Activated naive CD8-positive, alpha-beta T cell treated with anti-CD3 and anti-CD28 coated beads, Interleukin-2, amount 10 ng/mL, durations not matched to agents 7 days and 5 days (primary cell): ENCODE data around the gene HES4. TPM values are rescaled to one million over a fixed set of nuclear protein-coding genes. Genes with fewer than 3 reads are reported as not detected.

Experiments
- ATAC-seq: fragments of 150-1000 bp; cut with Tn5 transposase; one replicate; pipeline ENCODE4 v1.10.0; 2021; ENCODE audit warnings: low read depth, moderate library complexity
- POLR2A ChIA-PET: fragments of 350-600 bp; sonication (Branson Sonifier 250); formaldehyde crosslinking; loops from one replicate; lab custom pipeline; 2021; ENCODE audit warnings: antibody characterized with exemption; lab: Charles Lee
- DNase-seq: peaks from one replicate; pipeline ENCODE4 v3.0.0; 2021
- H3K27ac Mint-ChIP-seq: one replicate; pipeline ENCODE4 v1.8.0; 2022; ENCODE audit warnings: mild to moderate bottlenecking, mixed read lengths
- H3K27me3 Mint-ChIP-seq: one replicate; pipeline ENCODE4 v1.8.0; 2022; ENCODE audit warnings: mild to moderate bottlenecking, moderate library complexity, mixed read lengths
- H3K36me3 Mint-ChIP-seq: one replicate; pipeline ENCODE4 v1.8.0; 2021; ENCODE audit warnings: mild to moderate bottlenecking, mixed read lengths
- H3K4me1 Mint-ChIP-seq: one replicate; pipeline ENCODE4 v1.8.0; 2021; ENCODE audit warnings: mixed read lengths
- H3K4me3 Mint-ChIP-seq: one replicate; pipeline ENCODE4 v1.8.0; 2022; ENCODE audit warnings: mild to moderate bottlenecking, moderate library complexity, mixed read lengths
- H3K9me3 Mint-ChIP-seq: one replicate; pipeline ENCODE4 v1.8.0; 2021; ENCODE audit warnings: mixed read lengths
- total RNA-seq, 2 experiments: library from RNA; stranded (reverse); gene quantifications; one replicate each; pipeline ENCODE4 v1.2.3, GENCODE V29; 2021

The HES4 gene
- total RNA-seq, 2 experiments from 2014 or later, result 0.60 to 1.1 TPM

DNA sequence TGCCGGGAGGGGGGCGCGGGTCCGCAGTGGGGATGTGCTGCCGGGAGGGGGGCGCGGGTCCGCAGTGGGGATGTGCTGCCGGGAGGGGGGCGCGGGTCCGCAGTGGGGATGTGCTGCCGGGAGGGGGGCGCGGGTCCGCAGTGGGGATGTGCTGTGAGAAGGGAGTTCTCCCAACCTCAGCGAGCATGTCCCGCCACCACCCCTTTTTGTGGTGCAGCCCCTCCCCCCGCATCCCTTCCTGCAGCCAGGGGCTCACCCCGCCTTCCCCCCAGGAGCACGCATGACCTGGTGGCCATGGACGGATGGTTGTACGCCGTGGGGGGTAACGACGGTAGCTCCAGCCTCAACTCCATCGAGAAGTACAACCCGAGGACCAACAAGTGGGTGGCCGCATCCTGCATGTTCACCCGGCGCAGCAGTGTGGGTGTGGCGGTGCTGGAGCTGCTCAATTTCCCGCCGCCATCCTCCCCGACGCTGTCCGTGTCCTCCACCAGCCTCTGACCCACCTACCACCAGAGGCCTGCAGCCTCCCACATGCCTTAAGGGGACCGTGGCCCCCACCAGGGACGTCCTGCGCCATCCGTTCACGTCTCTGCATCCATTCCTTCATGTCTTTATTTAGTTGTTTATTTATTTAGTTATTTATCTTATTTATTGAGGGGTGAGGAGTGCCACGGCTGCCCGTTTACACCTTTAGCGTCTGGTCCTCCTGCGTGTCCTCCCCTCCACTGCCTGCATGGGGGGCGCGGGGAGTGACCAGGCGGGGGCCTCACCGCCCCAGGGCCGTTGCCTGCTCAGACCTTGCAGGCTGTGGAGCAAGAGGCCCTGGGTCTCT is 35.0 kb downstream of the HES4 start:
- H3K4me1 Mint-ChIP-seq, result peaks cover 5% of the 10 kb centered on the region
- POLR2A ChIA-PET, result no interaction called here
- H3K36me3 Mint-ChIP-seq, result no peaks in the 10 kb centered on the region
- no peak overlapping the region for H3K27ac Mint-ChIP-seq
- H3K9me3 Mint-ChIP-seq, result peaks cover 3% of the 10 kb centered on the region
- no peak for DNase-seq
- no peak overlapping the region for H3K4me3 Mint-ChIP-seq
- H3K27me3 Mint-ChIP-seq, result peaks cover 4% of the 10 kb centered on the region
- ATAC-seq, result no peak

DNA sequence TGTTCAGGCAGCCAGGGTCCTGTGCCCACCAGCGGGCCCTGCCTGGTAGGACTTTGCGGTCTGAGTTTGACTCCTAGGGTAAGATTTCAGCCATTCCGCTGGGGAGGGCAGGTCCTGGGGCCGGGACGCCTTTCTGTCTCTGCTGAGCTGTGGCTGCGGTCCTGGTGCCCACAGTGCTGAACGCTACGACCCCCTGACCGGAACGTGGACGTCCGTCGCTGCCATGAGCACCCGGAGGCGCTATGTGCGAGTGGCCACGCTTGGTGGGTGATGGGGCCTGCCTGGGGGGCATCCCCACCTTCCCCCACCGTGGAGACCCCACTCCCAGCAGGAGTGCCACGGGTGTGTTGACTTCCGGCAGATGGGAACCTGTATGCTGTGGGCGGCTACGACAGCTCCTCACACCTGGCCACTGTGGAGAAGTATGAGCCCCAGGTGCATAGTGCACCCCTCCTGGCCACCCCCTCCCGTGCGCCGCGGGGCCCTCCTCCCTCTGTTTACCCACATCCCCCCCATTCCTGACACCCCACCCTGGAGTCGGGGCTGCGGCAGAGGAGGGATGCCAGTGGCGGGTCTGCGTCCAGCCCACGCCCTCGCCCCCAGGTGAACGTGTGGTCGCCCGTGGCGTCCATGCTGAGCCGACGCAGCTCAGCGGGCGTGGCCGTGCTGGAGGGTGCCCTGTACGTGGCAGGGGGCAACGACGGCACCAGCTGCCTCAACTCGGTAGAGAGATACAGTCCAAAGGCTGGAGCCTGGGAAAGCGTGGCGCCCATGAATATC is 36.0 kb downstream of the HES4 start:
- no peaks in the 10 kb centered on the region for H3K36me3 Mint-ChIP-seq
- peaks cover 5% of the 10 kb centered on the region for H3K4me1 Mint-ChIP-seq
- H3K9me3 Mint-ChIP-seq, result no peaks in the 10 kb centered on the region
- POLR2A ChIA-PET, result no interaction called here
- no peak for DNase-seq
- ATAC-seq, result no peak
- H3K27me3 Mint-ChIP-seq, result peaks cover 4% of the 10 kb centered on the region
- no peak overlapping the region for H3K4me3 Mint-ChIP-seq
- H3K27ac Mint-ChIP-seq, result no peak overlapping the region

DNA sequence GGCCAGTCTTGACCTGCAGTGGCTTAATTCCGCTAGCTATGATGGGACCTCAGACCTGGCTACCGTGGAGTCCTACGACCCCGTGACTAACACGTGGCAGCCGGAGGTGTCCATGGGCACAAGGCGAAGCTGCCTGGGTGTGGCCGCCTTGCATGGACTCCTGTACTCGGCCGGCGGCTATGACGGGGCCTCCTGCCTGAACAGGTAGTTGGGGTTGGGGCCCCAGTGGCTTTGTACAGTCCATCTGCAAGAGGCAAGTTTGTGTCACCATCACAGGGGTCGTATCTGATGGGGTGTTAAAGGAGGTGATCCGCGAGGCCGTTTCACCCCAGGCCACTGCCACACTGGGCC is 36.6 kb downstream of the HES4 start:
- H3K27ac Mint-ChIP-seq, result no peak overlapping the region
- H3K36me3 Mint-ChIP-seq, result peaks cover 1% of the 10 kb centered on the region
- H3K4me1 Mint-ChIP-seq, result peaks cover 7% of the 10 kb centered on the region
- POLR2A ChIA-PET, result no interaction called here
- DNase-seq (no peak), ATAC-seq (no peak)
- no peak overlapping the region for H3K4me3 Mint-ChIP-seq
- no peaks in the 10 kb centered on the region for H3K9me3 Mint-ChIP-seq
- peaks cover 1% of the 10 kb centered on the region for H3K27me3 Mint-ChIP-seq

DNA sequence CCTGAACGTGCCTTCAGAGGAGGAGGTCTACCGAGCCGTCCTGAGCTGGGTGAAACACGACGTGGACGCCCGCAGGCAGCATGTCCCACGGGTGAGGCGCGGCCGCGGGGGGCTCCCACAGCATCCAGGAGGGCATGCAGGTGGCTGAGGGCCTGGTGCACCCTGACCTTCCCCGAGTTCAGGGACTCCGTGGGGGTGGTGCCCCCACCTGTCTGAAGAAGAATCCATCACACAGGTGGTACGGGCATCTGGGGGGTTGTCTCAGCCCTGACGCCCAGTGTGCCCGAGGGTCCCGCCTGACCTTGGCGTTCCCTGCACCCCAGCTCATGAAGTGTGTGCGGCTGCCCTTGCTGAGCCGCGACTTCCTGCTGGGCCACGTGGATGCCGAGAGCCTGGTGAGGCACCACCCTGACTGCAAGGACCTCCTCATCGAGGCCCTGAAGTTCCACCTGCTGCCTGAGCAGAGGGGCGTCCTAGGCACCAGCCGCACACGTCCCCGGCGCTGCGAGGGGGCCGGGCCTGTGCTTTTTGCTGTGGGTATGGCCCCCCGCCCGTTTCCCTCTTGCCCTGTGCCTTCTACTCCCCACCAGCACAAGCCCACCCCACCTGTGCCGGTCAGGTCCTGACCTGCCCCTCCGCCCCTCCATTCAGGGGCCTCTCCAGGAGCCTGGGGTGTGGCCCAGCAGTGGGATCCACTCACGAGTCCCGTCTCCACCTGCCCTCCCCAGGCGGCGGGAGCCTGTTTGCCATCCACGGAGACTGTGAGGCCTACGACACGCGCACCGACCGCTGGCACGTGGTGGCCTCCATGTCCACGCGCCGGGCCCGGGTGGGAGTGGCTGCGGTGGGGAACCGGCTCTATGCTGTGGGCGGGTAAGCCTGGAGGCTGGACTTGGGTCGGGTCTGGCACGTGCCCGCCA is 37.3 kb downstream of the HES4 start:
- ATAC-seq, result no peak
- Mint-ChIP-seq H3K36me3 (peaks cover 1% of the 10 kb centered on the region), H3K9me3 (no peaks in the 10 kb centered on the region), H3K4me3 (peak overlapping the region; percentile 67), H3K4me1 (peaks cover 10% of the 10 kb centered on the region), H3K27me3 (no peaks in the 10 kb centered on the region), H3K27ac (no peak overlapping the region)
- POLR2A ChIA-PET, result no interaction called here
- no peak for DNase-seq

DNA sequence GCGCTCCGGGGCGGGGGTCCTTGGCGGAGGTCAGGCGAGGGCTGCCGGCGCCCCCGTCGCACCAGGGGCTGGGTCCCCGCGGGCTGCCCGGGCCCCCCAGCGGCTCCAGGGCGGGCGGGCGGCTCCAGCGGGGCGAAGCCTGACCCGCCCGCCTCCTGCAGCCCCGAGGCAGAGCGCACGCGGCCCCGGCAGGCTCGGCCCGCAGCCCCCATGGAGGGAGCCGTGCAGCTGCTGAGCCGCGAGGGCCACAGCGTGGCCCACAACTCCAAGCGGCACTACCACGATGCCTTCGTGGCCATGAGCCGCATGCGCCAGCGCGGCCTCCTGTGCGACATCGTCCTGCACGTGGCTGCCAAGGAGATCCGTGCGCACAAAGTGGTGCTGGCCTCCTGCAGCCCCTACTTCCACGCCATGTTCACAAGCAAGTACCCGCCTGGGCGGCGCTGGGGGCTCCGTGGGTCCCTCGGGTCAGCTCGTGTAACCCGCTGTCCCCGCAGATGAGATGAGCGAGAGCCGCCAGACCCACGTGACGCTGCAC is 38.7 kb downstream of the HES4 start:
- POLR2A ChIA-PET, result no interaction called here
- no peak for ATAC-seq
- no peak overlapping the region for H3K27ac Mint-ChIP-seq
- peaks cover 3% of the 10 kb centered on the region for H3K36me3 Mint-ChIP-seq
- H3K4me1 Mint-ChIP-seq, result peaks cover 12% of the 10 kb centered on the region
- peak; percentile 47 for DNase-seq
- peak overlapping the region; percentile 25 for H3K4me3 Mint-ChIP-seq
- H3K9me3 Mint-ChIP-seq, result no peaks in the 10 kb centered on the region
- no peaks in the 10 kb centered on the region for H3K27me3 Mint-ChIP-seq

DNA sequence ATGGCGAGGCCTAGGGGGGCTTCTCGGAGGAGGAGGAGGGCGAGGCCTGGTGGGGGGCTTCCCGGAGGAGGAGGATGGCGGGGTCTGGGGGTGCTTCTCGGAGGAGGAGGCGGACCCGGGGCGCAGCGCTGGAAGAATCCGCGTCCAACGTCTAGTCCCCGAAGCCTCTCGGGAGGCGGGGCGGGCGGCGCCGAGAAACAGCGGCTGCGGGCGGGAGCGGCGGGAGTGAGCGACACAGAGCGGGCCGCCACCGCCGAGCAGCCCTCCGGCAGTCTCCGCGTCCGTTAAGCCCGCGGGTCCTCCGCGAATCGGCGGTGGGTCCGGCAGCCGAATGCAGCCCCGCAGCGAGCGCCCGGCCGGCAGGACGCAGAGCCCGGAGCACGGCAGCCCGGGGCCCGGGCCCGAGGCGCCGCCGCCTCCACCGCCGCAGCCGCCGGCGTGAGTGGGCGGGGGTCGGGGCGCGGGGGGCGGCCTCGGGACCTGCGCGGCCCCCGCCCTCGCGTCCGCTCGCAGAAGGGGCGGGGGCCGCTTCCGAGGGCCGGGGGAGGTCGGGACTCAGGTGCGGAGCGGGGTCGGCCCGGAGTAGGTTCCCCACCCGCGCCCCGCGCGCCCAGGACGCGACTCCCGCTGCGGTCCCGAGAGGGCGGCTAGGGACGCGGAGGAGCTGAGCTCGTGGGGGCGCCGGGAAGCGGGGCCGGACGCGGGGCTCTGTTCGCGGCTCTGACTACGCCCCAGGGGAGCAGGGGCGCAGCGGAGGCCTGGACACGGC is 39.4 kb downstream of the HES4 start, which contains the start of gene KLHL17:
TSS of gene KLHL17 (plus strand) at position 222 of the 769 bp plus-strand sequence. CDS start at position 332, 110 bp downstream.
- Mint-ChIP-seq H3K27ac (peak within 1 kb of the TSS; percentile 81), H3K27me3 (no peaks in the 10 kb centered on the region), H3K36me3 (peaks cover 3% of the 10 kb centered on the region), H3K4me1 (peaks cover 12% of the 10 kb centered on the region), H3K9me3 (no peaks in the 10 kb centered on the region), H3K4me3 (peak within 1 kb of the TSS; percentile 97)
- POLR2A ChIA-PET, result no interaction called here
- ATAC-seq (peak; percentile 53), DNase-seq (peak; percentile 87)

DNA sequence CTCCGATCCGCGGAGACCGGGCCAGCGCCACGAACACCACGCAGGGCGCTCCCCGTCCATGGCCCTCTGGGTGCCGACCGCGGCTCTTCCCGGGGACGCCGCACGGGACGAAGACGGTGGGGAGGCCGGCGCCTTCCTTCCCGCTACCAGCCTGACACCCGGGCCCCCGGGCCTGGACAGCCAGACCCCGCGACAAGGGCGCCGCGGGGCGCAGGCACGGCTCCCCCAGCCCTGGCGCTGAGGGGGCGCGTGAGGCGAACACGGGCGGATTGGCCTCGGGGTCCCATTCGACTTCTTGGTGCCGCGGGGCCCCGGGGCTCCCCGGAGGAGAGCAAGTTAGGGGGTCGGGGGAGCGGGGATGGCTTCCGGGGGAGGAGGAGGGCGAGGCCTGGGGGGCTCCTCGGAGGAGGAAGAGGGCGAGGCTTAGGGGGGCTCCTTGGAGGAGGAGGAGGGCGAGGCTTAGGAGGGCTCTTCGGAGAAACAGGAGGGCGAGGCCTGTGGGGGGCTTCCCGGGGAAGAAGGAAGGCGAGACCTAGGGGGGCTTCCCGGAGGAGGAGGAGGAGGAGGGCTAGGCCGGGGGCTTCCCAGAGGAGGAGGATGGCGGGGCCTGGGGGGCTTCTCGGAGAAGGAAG is 40.0 kb downstream of the HES4 start:
- Mint-ChIP-seq H3K27ac (peak overlapping the region; percentile 81), H3K36me3 (peaks cover 6% of the 10 kb centered on the region), H3K9me3 (no peaks in the 10 kb centered on the region), H3K4me1 (peaks cover 14% of the 10 kb centered on the region), H3K27me3 (no peaks in the 10 kb centered on the region), H3K4me3 (peak overlapping the region; percentile 97)
- POLR2A ChIA-PET, result interaction anchor here (1.4 kb wide), 1 partner anchor 19 kb away, joined by 6 read pairs; no protein-coding TSS in a partner anchor
- DNase-seq (peak; percentile 68), ATAC-seq (peak; percentile 6)

DNA sequence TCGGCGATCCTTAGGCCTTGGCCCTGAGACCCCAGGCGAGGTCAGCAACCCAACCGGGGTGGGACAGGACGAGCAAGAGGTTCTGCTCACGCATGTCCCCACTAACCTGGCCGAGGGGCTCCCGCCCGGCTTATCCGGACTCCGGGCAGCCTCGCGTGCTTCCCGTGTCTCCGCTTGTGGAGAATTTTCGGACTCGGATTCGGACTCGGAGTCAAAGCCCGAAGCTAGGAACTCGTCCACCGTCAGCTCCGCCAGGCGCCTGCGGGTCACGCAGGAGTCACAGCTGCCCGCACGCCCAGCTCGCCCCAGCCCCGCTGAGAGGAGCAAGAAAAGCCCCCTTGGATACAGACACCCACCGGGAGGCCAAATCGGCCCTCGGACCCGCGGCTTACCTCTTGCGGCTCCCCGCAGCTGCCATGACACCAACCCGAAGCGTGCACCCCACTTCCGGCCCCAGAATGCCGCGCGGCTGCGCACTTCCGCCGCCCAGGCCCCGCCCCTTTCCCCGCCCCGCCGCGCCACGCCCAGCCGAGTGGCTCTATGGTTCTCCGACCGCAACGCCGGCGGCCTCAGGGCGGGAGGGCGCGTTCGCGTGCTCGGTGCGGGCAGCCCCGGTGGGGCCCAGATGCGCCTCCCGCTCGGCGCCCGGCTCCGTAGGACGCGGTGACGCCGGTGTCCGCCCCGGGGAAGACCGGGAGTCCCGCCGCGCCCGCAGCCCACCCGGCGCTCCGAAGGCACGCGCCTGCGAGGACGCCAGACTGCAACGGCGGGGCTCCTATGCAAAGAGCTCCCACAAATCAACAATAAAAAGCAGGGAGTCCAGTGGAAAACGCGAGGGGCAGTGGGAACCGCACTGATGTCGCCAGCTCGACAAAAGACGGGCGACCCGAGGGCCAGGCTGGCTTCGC is 40.8 kb downstream of the HES4 start, which contains the start of gene NOC2L:
TSS of gene NOC2L (minus strand) at position 434 of the 908 bp plus-strand sequence. CDS start at position 418, 16 bp downstream.
- peak; percentile 65 for ATAC-seq

DNA sequence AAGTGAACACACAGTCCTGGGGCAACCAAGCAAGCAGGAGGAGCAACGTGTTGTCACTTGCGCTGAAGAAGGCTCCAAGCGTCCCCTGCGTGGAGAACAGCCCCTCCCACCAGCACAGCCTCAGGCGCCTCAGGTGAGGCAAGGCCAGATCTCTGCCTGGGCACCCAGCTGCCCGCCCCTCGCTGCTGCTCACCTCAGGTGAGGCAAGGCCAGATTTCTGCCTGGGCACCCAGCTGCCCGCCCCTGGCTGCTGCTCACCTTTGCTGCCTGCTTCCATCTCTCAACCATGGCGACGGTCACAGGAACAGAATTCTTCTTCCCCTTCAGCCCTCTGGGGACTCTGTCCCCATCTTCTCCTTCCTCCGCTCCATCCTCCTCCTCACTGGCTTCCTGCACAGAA is 43.3 kb downstream of the HES4 start:
- no peak overlapping the region for H3K27ac Mint-ChIP-seq
- no peak overlapping the region for H3K4me3 Mint-ChIP-seq
- H3K9me3 Mint-ChIP-seq, result no peaks in the 10 kb centered on the region
- H3K36me3 Mint-ChIP-seq, result peaks cover 6% of the 10 kb centered on the region
- H3K27me3 Mint-ChIP-seq, result no peaks in the 10 kb centered on the region
- H3K4me1 Mint-ChIP-seq, result peaks cover 11% of the 10 kb centered on the region
- ATAC-seq (no peak), DNase-seq (no peak)
- POLR2A ChIA-PET, result interaction anchor here (0.9 kb wide), 1 partner anchor 15 kb away, joined by 4 read pairs; no protein-coding TSS in a partner anchor

More for the DNA sequence above, 40.8 kb downstream of the HES4 start, which contains the start of gene NOC2L:
- Mint-ChIP-seq H3K27me3 (no peaks in the 10 kb centered on the region), H3K27ac (peak within 1 kb of the TSS; percentile 85), H3K36me3 (peaks cover 6% of the 10 kb centered on the region), H3K4me3 (peak within 1 kb of the TSS; percentile 97), H3K4me1 (peaks cover 14% of the 10 kb centered on the region), H3K9me3 (no peaks in the 10 kb centered on the region)
- POLR2A ChIA-PET, result interaction anchor here (0.9 to 1.4 kb wide), 4 partner anchors 9 to 18 kb away, joined by 3 to 9 read pairs (median 4); no protein-coding TSS in a partner anchor
- DNase-seq, result peak; percentile 97

DNA sequence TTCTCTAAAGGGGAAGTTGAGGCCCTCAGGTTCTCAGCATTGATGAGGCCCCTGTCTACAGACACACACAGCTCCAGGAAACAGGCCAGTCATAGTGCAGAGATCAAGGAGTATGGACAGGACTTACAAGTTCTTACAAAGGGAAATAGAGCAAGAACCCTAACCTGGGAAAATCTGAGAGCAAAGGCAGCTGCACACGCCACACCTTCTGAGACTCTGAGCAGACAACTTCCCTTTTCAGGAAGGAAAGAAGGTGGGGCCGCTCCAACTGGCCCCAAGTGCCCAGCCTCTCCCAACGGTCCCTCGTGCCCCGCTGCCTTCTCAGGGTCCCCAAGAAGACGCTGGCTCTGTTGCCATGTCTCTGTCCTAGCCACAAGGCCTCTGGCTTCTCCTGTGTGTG is 44.4 kb downstream of the HES4 start:
- ATAC-seq (no peak), DNase-seq (no peak)
- Mint-ChIP-seq H3K4me1 (peaks cover 11% of the 10 kb centered on the region), H3K36me3 (peaks cover 14% of the 10 kb centered on the region), H3K4me3 (no peak overlapping the region), H3K27me3 (no peaks in the 10 kb centered on the region), H3K27ac (no peak overlapping the region), H3K9me3 (no peaks in the 10 kb centered on the region)
- POLR2A ChIA-PET, result interaction anchor here (1.0 kb wide), 1 partner anchor 12 kb away, joined by 3 read pairs; no protein-coding TSS in a partner anchor

DNA sequence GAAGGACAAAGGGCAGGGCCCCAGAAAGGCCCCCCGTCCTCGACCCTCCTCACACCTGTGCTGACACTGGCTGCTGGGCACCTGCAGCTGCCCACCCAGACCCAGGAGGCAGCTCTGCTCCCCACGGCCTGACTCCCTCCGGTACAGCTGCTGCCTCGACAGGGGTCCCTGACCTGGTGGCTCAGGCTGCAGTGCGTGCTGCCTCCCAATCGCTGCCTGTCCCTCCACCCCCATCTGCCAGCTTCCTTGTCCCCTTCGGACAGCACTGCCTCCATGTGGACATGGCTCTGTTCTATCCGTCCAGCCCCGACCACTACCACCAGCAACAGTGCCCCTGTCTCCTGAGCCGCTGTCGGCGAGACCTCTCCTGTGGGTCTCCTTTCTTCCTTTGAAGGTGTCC is 45.0 kb downstream of the HES4 start:
- Mint-ChIP-seq H3K27me3 (no peaks in the 10 kb centered on the region), H3K36me3 (peaks cover 15% of the 10 kb centered on the region), H3K9me3 (no peaks in the 10 kb centered on the region), H3K4me1 (peaks cover 11% of the 10 kb centered on the region), H3K27ac (no peak overlapping the region), H3K4me3 (no peak overlapping the region)
- DNase-seq (no peak), ATAC-seq (no peak)
- POLR2A ChIA-PET, result interaction anchor here (1.0 kb wide), 1 partner anchor 11 kb away, joined by 3 read pairs; no protein-coding TSS in a partner anchor
